MM.1S (cell line): ENCODE results near the gene LDLRAD1.

Experiments
- DNase-seq: peaks from one replicate; pipeline ENCODE4 v3.0.0-alpha.2; 2015
- H2AFZ ChIP-seq: fragments of 300-600 bp; sonication (generic); 2 replicates; pipeline ENCODE4 v1.6.0; 2016; ENCODE audit warnings: antibody characterized with exemption, low read length
- H3F3A ChIP-seq: fragments of 300-600 bp; sonication (generic); 2 replicates; pipeline ENCODE4 v1.6.1; 2016; ENCODE audit warnings: mild to moderate bottlenecking, antibody characterized with exemption, low read length, moderate library complexity, mixed read lengths; ENCODE audit not compliant: insufficient read depth
- H3K27ac ChIP-seq: fragments of 300-600 bp; sonication (generic); 2 replicates; pipeline ENCODE4 v1.5.1; 2016; ENCODE audit warnings: mild to moderate bottlenecking, low read length
- H3K27me3 ChIP-seq: fragments of 300-600 bp; sonication (generic); replicated peaks from 2 replicates; pipeline ENCODE4 v1.6.0; 2016; ENCODE audit warnings: low read length; ENCODE audit not compliant: insufficient read depth
- H3K36me3 ChIP-seq: fragments of 300-600 bp; sonication (generic); replicated peaks from 2 replicates; pipeline ENCODE4 v1.6.1; 2016; ENCODE audit warnings: mild to moderate bottlenecking, low read length, mixed read lengths; ENCODE audit not compliant: insufficient read depth
- H3K4me1 ChIP-seq: fragments of 300-600 bp; sonication (generic); 2 replicates; pipeline ENCODE4 v1.6.1; 2016; ENCODE audit warnings: low read length, mixed read lengths
- H3K4me2 ChIP-seq: fragments of 300-600 bp; sonication (generic); 2 replicates; pipeline ENCODE4 v1.6.0; 2016; ENCODE audit warnings: low read depth, low read length
- H3K4me3 ChIP-seq: fragments of 300-600 bp; sonication (generic); 2 replicates; pipeline ENCODE4 v1.5.1; 2016; ENCODE audit warnings: low read length, mixed read lengths
- H3K79me2 ChIP-seq: fragments of 300-600 bp; sonication (generic); 2 replicates; pipeline ENCODE4 v1.6.1; 2016; ENCODE audit warnings: mixed run types, low read length, mixed read lengths
- H3K9ac ChIP-seq: fragments of 300-600 bp; sonication (generic); 2 replicates; pipeline ENCODE4 v1.6.1; 2016; ENCODE audit warnings: low read length, mixed read lengths
- H3K9me2 ChIP-seq: fragments of 300-600 bp; sonication (generic); replicated peaks from 2 replicates; pipeline ENCODE4 v1.6.1; 2016; ENCODE audit warnings: mild to moderate bottlenecking, low read length, mixed read lengths; ENCODE audit not compliant: insufficient read depth
- H3K9me3 ChIP-seq: fragments of 300-600 bp; sonication (generic); replicated peaks from 2 replicates; pipeline ENCODE4 v1.6.1; 2016; ENCODE audit warnings: mild to moderate bottlenecking, low read length, mixed read lengths; ENCODE audit not compliant: insufficient read depth
- H4K20me1 ChIP-seq: fragments of 300-600 bp; sonication (generic); 2 replicates; pipeline ENCODE4 v1.6.1; 2016; ENCODE audit warnings: mild to moderate bottlenecking, low read length, moderate library complexity, mixed read lengths; ENCODE audit not compliant: insufficient read depth
- CTCF ChIP-seq: fragments of 300-600 bp; sonication (generic); IDR thresholded peaks from 2 replicates; pipeline ENCODE4 v1.5.1; 2016; ENCODE audit warnings: antibody characterized with exemption, low read length, mixed read lengths
- EZH2 ChIP-seq: fragments of 300-600 bp; sonication (generic); optimal IDR thresholded peaks from 2 replicates; pipeline ENCODE3; 2017; ENCODE audit warnings: low read depth, mild to moderate bottlenecking, antibody characterized with exemption, low read length, mixed read lengths
- EZH2phosphoT487 ChIP-seq: fragments of 300-600 bp; sonication (generic); IDR thresholded peaks from 2 replicates; pipeline ENCODE4 v1.6.1; 2018; ENCODE audit warnings: antibody characterized with exemption, low read length

Gene LDLRAD1

GRCh38 chr1:53959664-53960250 lies 58.2 kb downstream of the LDLRAD1 start:
- Histone ChIP-seq H3K4me1 (no peaks in the 10 kb centered on the region), H3K4me3 (no peak overlapping the region), H3K36me3 (peaks cover 7% of the 10 kb centered on the region; the same call in 1 of the 2 replicates), H3K27me3 (no peaks in the 10 kb centered on the region), H3K9me2 (no peaks in the 10 kb centered on the region), H2AFZ (no peak overlapping the region), H3K27ac (no peak overlapping the region), H3F3A (no peaks in the 10 kb centered on the region), H3K4me2 (no peak overlapping the region), H4K20me1 (no peaks in the 10 kb centered on the region), H3K9me3 (no peaks in the 10 kb centered on the region), H3K9ac (no peak overlapping the region), H3K79me2 (no peaks in the 10 kb centered on the region)
- peak; percentile 48 for DNase-seq
- TF ChIP-seq EZH2 (no peak), EZH2phosphoT487 (no peak), CTCF (peak; percentile 63)
